HG03045 (cell line): ENCODE measurements around the gene CPNE9.

Experiments
- ATAC-seq: cut with Tn5 transposase; IDR thresholded peaks from one replicate; pipeline ENCODE4 v1.9.1; 2021; ENCODE audit warnings: mild to moderate bottlenecking, moderate library complexity; ENCODE audit not compliant: unreplicated experiment

The CPNE9 gene, protein sequence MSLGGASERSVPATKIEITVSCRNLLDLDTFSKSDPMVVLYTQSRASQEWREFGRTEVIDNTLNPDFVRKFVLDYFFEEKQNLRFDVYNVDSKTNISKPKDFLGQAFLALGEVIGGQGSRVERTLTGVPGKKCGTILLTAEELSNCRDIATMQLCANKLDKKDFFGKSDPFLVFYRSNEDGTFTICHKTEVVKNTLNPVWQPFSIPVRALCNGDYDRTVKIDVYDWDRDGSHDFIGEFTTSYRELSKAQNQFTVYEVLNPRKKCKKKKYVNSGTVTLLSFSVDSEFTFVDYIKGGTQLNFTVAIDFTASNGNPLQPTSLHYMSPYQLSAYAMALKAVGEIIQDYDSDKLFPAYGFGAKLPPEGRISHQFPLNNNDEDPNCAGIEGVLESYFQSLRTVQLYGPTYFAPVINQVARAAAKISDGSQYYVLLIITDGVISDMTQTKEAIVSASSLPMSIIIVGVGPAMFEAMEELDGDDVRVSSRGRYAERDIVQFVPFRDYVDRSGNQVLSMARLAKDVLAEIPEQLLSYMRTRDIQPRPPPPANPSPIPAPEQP

GRCh38 chr3:9703736-9704346 lies at the start of gene CPNE9:
CPNE9 (plus strand) TSS chr3:9703833; CDS start chr3:9703997, 164 bp downstream.
- no peak for ATAC-seq

DNA sequence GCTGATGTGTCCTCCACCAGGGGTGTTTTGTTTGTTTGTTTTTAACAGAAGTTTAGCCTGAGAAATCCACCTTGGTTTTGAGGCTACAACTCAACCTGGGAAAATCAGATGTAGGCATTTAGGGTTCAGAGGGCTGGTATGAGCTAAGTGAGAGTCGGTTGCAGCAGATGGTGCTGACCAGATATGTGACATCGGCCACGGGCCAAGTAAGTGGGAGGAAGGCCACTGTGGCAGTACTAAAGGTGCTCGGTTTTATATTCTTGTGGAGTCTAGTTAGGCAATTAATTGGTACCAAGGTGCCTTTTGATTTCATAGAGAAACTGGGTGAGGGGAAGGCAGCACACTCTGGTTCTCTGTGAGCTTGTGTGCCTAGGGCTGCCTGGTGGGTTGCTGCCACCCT lies 43.8 kb upstream of the CPNE9 start:
- ATAC-seq, result no peak

GRCh38 chr3:9660972-9661371 lies 42.7 kb upstream of the CPNE9 start:
- no peak for ATAC-seq

DNA sequence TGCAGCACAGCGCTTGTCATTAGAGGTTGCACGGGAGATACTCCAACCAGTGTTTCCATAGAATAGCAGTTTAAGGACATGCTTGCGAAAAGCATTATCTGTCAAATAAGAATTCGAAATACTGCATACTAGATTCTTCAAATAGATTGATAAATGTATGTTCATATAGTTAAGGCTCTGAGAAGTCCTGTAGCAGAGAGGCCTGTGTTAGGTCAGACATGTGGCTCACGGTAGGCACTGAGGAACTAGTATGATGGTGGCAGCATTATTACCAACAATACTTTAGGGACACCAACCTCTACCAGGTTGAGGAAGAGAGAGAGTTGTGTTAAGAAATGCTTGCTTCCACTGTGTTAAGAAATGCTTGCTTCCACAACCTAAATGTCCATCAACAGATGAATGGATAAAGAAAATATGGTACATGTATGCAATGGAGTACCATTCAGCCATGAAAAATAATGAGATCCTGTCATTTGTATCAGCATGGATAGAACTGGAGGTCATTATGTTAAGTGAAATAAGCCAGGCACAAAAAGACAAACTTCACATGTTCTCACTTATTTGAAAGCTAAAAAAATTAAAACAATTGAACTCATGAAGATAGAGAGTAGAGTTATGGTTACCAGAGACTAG lies 39.4 kb upstream of the CPNE9 start:
- ATAC-seq, result no peak

DNA sequence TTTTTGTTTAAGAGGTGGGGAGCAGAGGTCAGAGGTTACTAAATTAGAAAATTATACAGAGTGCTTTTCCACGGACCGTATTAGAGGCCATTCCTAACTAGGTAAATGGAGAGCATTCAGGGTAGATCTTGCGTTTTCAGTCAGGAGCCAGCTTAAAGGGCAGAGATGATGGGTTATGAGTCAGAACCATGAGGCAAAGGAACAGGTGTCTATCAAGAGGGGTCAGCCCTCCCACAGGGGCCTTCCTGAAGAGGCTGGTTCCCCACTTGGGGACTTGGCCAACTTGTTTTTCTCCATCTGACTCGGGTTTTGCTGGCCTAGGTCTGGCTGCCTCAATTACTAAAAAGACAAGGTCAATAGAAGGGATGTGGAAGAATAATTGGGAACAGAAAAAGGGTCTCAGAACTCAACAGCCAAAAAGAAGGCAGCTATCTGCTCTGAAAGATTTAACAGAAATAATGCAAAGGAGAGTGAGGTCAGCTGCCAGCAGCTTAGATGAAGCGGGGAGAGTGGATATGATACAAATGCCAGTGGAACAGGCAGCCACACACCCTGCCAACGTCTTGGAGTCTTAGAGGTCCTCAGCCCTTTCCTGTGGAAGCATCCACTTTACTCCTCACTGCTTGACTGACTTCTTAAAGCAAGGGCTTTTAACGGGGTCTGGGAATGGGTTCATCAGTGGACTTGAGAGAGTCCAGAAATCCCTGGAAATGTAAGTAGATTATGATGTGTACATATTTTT lies 36.8 kb upstream of the CPNE9 start:
- ATAC-seq, result no peak

- ATAC-seq, result no peak
Measured at GRCh38 chr3:9669277-9669676, 34.4 kb upstream of the CPNE9 start.

- ATAC-seq, result no peak
Measured at GRCh38 chr3:9669720-9670432, 33.8 kb upstream of the CPNE9 start.

- ATAC-seq, result no peak
Measured at GRCh38 chr3:9673082-9673481, 30.6 kb upstream of the CPNE9 start.

- no peak for ATAC-seq
Measured at GRCh38 chr3:9673752-9674151, 29.9 kb upstream of the CPNE9 start.

DNA sequence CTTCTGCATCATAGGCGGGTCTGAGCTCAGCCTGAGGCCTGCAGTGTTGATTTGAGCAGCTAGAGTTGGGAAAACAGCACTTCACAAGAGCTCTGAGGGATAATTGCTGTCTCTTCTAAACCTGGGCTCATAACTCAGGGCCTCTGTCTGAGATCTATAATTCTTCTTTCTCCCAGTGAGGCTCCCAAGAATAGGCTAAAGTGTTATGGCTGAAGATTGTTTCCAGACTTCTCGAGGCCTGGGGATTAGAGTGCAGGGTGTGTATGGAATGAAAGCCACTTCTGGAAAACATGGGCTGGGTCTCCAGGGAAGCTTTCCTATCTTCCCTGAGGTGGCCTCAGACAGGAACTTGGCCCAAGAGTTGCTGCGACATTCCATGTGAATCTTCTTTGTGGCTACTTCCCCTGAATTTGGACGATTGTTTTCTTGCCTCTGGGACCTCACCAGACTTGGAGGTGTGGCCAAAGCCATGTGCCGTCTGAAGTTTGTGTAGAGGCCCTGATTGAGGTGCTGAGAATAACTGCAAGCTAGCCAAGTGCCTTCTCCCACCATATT lies 27.8 kb upstream of the CPNE9 start:
- ATAC-seq, result no peak

GRCh38 chr3:9676785-9677184 lies 26.8 kb upstream of the CPNE9 start:
- no peak for ATAC-seq

- ATAC-seq, result no peak
Measured at GRCh38 chr3:9678493-9678892, 25.1 kb upstream of the CPNE9 start.

- ATAC-seq, result no peak
Measured at GRCh38 chr3:9679476-9680080, 24.1 kb upstream of the CPNE9 start.

DNA sequence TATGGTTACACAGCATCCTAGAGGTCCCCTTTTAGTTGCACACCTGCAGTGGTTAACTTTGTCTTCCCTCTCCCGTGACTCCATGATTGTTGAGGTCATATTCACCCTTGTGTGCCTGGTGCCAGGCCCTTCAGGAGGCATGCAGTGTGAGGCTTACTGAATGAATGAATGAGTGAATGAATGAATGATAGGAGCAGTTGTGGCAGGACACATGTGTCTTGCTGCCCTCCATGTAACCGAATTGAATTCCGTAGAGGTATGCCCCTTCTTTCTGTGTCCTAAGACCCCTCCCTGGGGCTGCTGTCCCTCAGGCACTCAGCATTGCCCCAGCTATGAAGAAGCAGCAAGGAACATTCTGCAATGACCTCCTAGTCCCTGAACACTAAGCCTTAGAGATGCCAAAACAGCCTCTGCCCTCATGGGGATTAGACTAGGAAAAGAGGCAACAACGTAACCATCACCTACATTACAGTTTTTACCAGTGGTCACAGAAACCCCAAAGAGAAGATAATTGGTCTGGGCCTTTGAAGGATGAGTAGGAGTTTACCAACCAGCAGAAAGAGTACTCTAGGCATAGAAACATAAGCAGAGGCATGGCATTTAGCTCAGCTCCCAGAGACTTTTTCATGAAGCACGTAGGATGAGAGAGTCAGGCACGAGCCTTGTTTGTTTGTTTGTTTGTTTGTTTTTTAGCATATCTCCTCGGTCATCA lies 22.5 kb upstream of the CPNE9 start:
- ATAC-seq, result no peak

DNA sequence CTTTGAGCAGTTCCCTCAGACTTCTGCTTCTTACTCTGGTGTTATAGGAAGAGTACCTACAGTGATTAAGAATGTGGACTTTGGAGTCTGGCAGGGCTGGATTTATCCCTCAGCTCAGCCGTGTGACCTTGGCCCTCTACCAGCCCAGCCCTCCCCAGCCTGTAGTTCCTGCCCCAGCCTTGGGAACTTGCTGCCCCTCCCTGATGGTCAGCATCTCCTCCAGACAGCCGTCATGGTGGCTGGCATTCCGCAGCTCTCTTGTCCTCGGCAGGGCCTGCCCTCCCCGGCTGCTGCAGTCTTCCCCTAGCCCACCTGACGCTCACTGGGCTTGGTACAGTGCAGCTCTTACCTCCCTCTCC lies 21.9 kb upstream of the CPNE9 start:
- ATAC-seq, result no peak

DNA sequence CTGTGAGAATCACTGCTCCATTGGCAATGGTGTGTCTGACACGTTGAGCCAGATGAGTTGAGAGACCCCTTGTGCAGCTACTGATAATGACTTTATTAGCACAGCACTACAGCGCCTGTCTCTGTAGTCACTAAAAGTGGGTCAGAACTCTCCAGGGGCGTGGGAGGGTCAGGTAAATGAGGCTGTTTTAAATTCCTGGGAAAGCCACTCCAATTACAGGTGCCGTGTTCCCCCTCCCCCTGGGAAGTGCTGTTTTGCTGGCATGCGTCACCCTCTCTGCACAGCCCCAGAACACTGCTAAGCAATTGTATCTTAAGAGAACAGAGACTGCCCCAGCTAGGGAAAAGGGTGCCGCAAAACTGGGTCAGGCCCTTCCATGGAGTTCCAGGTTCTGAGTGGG lies 21.5 kb upstream of the CPNE9 start:
- no peak for ATAC-seq

DNA sequence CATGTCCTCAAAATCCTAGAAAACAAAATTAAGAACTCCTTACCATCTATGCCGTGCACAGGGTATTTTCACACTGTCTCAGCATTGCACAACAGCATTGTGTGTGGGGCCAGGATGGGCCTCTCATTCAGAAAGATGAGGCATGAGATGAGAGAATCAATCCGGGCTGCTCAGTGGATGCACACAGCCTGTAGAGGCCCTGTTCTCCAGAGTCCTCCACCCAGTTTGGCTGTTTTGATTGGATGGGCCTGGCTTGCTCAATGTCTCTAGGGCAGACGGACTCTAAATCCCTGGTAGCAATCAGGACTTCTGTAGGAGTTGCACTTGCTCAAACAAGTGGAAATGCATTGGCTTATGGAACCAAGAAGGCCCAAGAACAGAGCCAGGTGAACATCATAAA lies 20.2 kb upstream of the CPNE9 start:
- ATAC-seq, result no peak

DNA sequence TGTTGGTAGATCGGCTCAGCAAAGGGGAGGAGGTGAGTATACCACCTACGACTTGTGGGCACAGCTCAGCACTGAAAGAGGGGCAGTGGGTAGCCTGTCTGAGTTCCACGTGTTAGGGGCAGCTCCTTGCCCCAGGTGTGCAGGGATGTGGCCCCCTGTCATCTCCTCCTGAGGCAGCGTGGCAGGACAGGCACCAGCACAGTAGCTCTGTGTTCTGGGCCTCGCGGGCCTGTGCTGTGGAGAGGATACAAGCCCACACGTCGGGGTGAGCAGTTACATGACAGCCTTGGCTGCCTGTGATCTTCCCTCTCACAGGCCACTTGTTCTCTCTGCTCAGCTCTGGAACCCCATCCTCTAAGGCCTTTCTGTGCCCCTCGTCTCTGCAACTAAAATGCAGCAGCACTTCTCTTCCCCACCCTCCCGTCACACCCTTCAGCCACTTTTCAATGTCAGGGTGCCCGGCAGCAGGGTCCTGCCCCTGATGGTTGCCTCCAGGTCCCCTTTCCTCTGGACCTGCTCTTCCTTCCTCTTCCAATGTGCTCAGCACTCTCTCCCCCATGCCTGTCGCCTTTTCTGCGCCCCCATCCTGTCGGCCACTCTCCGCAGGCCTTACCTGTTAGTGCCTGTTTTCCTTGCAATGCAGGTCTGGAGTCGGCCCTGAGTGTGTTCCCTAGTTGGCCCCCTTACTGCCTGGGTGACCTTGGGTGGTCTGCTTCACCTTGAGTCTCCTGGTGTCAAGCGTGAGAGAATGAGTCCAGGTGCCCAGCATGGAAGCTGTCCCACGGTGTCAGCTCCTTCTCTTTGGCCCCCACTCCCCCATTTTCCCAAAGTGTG lies 18.2 kb upstream of the CPNE9 start:
- no peak for ATAC-seq
